Fibroblast of skin of left biceps (primary cell): ENCODE results near the gene CIROP.

ENCODE experiments used
- DNase-seq, 2 experiments: peaks; one replicate each; pipeline ENCODE4 v3.0.0-alpha.2; 2013; ENCODE audit warnings: low read depth in 2 of 2

CIROP gene

DNA sequence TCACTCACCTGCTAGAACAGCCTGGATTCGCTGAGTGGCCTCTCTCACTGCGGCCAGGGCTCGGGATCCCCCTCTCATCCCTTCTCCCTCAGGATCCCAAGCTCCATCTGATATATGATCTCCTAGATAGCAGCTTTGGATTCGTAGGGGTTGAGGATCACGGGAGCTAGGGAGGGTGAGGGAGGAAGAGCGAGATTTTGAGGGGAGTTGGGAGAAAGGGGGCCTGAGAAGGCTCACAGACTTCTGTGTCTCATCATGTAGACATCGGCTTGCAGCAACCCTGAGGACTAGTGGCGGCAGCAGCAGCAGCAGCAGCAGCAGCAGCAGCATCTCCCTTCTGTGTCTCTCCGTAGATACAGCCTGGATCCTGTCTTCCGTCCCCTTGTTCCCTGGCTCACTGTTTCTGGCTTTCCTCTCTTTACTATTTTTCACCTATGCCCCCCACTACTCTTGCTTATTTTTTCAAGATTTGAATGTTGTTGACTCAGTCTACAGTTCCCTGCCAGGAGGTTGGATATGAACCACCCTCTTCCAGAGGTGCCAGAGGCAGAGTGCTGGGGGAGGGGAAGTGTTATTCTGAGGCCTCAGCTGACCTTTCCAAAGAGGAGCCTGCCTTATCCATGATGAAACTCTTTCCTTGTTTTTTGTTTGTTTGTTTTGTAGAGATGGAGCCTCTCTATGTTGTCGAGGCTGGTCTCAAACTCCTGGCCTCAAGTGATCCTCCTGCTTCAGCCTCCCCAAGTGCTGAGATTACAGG lies at the start of gene CIROP:
Gene CIROP, minus strand, starts transcription at position 399 of the 757 bp plus-strand sequence. Its CDS starts 69 bp downstream, at position 330.
- no peak for DNase-seq

GRCh38 chr14:23153851-23154796 lies 49.3 kb upstream of the CIROP start:
- peak; percentile 83 to 84 for DNase-seq

- DNase-seq: no peak
Measured at GRCh38 chr14:23151342-23151741, 46.6 kb upstream of the CIROP start.

- no peak for DNase-seq
Measured at GRCh38 chr14:23149745-23150144, 45.0 kb upstream of the CIROP start.

DNA sequence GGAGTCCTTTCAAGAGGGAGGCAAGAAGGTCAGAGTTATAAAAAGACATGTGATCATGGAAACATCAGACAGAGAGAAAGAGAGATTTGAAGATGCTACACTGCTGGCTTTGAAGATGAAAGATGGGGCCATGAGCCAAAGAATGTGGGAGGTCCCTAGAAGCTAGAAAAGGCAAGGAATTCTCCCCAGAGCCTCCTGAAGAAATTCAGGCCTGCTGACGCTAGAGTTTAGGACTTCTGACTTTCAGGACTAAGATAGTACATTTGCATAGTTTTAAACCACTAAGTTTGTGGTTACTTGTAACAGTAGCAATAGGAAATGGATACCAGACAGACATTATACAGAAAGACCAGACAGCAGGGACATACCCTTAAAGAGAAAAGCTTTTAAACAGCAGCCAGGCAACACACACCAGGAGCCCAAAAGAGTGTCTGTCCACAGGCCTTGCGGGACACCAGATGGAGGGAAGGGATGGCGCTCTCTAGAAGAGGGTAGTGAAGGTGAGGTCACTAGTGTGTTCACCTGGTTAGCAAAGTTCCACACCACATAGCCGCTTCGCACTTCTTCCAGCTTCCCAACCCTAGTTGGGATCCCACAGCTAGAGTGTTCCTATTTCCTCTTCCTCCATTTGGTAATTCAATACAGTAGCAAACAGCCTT lies 43.9 kb upstream of the CIROP start:
- DNase-seq: no peak

GRCh38 chr14:23147676-23148075 lies 42.9 kb upstream of the CIROP start:
- no peak for DNase-seq

DNA sequence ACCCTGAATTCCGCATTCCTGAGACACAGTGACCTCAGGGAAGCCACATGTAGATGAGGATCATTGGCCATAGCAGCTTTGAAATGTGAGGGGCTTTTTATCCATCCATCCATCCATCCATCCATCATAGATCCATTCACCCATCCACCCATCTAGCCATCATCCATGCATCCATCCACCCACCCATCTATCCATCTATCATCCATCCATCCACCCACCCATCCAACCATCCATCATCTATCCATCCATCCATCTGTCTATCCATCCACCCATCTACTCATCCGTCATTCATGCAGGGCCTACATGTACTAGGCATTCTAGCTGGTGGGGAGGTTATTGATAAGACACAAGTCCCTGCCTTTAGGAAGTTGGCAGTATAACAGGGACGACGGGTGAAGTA lies 42.2 kb upstream of the CIROP start:
- no peak for DNase-seq

DNA sequence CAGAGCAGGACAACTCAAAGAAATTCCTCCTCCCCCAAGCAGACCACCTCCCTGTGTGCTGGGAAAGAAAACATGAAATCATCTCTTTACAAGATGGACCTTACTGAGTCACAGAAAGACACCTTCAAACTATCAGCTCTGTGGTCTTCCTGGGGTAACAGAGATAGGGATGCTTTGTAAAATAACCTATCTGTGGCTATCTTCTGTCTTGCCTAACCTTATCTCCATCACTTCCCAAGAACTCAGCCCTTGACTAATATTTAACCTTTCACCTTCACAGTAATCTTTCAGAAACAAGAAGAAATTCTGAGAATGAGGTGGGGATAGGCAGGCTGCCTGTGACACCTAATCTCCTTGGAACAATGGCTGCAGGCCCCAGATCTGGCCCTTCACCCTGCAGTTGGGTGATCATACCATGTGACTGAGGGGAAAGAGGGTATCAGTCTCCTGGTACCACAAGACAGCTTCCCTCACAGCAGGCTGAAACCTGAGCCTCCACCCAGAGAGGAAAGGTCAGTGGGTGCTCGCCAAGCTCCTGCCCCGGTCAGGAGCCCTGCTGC lies 41.6 kb upstream of the CIROP start:
- DNase-seq: no peak

GRCh38 chr14:23145794-23146350 lies 41.1 kb upstream of the CIROP start:
- no peak for DNase-seq

DNA sequence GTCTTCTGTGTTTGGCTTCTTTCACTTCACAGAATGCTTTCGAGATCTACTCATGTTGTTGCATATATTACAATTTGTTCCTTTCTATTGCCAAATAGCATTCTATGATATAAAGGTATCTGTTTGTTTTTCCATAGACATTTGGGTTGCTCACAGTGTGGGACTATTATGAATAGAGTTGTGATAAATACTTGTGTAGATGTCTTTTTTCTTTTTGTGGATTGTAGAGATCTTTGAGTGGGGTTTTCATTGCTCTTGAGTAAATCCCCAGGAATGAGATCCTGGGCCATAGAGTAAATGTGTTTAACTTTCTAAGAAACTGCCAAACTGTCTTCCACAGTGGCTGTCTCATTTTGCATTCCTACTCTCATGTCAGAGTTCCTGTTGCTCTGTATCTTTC lies 39.1 kb upstream of the CIROP start:
- DNase-seq: no peak

DNA sequence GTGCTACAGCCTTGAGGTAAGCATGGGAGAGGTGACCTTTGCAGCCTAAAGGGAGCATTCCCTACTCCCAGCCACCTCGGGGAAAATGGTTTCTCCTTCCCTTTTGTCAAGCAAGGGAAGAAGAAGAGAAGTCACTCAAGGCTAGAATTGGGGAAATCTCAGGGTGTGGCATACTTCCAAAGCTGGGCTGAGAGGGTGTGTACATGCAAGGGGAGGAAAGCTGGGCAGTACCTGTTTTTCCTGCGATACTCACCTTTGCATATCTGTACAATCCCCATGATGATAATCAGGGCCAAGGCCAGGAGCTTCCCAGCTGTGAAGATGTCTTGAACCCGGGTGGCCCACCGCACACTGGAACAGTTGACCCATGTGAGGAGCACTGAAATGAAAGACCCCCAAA lies 38.0 kb upstream of the CIROP start:
- DNase-seq: no peak

DNA sequence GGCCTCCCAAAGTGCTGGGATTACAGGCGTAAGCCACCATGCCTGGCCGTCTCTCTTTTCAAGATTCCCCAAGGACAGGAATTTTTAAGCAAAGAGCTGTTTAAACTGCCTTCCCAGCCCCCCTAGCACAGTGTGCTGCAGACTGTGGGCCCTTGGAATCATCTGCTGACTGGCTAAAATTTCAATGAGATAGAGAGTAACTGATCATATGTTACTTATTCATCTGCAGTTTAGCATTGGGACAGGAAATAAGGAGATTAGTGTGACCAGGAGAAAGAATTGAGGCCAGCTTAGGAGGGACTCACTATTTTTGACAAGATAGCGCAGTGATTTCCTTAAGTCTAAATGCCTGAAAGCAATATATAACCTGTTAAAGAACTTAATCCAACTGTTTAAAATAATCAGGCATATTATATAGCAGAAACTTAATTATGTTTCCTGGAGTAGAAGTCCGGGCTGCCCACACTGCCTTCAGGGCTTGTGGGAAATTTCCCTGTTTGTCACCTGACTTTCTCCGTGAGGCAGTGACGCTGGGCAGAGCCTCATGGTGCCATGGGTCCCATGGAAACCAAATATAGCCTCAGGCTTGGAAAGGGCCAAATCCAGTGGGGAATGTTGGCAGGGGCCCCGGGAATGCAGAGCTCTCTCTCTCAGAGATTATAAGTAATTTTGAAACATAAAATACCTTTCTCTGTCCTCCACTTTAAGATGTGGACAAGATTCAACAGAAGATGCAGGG lies 37.1 kb upstream of the CIROP start:
- DNase-seq: no peak

DNA sequence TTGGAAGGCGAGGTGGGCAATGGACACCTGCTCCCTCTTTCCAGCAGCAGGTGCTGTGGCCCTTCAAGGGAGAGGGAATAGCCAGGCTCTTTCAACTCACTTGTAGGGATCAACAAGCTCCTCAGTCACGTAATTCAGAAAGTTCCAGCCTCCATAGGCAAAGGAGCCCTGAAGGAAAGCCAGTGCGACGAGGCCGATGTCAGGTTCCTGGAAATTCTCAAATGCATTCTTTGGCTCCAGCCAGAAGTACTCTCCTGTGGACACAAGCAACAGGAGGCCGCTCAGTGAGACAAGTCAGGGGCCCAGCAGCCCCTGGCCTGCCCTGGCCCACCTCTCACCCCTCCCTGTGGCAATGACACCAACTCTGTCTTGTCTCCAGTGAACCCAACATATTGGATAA lies 35.6 kb upstream of the CIROP start:
- DNase-seq: no peak

DNA sequence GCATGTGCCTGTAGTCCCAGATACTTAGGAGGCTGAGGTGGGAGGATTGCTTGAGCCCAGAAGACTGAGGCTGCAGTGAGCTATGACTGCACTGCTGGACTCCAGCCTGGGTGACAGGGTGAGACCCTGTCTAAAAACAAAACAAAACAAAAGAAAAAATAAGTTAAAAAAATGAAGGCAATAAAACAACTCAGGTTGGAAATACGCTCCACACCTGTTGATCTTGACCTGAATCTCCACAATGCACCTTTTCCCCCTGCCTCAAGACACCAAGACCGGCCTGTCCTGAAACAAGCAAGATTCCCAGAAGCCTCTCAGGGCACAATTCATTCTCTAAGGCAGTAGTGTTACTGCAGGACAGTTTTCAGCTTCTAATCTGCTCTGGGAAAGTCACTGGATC lies 35.1 kb upstream of the CIROP start:
- no peak for DNase-seq

GRCh38 chr14:23137813-23138535 lies 33.2 kb upstream of the CIROP start:
- no peak for DNase-seq

- no peak for DNase-seq
Measured at GRCh38 chr14:23137192-23137812, 32.5 kb upstream of the CIROP start.

DNA sequence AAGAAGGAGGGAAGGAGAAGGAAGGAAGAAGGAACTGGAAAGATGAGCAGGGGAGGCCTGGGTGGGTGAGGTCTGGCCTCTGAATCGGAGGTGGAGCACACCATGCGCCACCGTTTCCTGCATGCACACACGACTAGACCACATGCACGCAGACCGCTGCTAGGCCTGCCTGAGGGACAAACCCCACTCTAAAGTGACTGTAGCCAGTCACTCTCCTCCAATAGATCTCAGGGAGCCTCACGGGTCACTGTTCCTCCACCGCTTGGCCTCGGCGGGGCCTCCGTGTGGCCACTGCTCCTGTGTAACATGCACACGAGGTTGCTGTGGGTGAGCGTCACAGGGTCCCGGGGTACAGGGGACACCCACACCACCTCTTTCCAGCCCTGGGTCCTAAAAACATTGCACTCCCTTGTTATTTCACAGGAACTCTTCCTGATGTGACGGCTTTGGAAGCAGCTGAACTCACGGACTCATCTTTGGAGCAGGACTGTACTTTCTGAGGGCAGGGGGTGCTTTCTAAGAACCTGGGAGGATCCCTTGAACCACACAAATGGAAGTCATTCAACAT lies 31.9 kb upstream of the CIROP start:
- no peak for DNase-seq

GRCh38 chr14:23132970-23133369 lies 28.2 kb upstream of the CIROP start:
- DNase-seq: no peak

- no peak for DNase-seq
Measured at GRCh38 chr14:23131482-23131881, 26.7 kb upstream of the CIROP start.

GRCh38 chr14:23130871-23131270 lies 26.1 kb upstream of the CIROP start:
- DNase-seq: no peak
